ENCODE data around the gene TECTA.

DNA sequence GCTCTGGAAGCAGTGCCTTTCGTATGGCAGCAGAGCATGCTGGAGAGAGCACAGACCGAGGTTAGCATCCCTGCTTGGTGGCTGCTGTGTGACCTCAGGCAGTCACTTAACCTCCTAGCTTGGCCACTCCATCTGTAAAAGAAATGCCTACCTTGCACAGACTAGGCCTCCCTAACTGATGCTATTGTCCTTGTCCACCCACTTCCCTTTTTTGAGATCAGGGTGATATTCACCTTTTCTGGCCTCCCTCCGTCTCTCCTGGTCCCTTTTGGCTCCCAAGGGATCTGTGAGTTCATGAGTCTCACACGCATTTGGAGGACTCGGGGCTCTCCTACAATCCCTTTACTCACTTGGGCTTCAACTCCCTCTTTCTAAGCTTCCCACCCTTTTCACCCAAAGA is 37.2 kb downstream of the TECTA start:
- TF ChIP-seq, protein P1, sequence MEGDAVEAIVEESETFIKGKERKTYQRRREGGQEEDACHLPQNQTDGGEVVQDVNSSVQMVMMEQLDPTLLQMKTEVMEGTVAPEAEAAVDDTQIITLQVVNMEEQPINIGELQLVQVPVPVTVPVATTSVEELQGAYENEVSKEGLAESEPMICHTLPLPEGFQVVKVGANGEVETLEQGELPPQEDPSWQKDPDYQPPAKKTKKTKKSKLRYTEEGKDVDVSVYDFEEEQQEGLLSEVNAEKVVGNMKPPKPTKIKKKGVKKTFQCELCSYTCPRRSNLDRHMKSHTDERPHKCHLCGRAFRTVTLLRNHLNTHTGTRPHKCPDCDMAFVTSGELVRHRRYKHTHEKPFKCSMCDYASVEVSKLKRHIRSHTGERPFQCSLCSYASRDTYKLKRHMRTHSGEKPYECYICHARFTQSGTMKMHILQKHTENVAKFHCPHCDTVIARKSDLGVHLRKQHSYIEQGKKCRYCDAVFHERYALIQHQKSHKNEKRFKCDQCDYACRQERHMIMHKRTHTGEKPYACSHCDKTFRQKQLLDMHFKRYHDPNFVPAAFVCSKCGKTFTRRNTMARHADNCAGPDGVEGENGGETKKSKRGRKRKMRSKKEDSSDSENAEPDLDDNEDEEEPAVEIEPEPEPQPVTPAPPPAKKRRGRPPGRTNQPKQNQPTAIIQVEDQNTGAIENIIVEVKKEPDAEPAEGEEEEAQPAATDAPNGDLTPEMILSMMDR (IDR thresholded peaks at IDR 0.05) = no peak
- TF ChIP-seq POLR2AphosphoS5 (IDR thresholded peaks at IDR 0.05; ENCODE audit: low read depth, low read length) (no peak), SIN3A (IDR thresholded peaks at IDR 0.05; ENCODE audit: borderline replicate concordance, insufficient read depth, low read depth, low read length) (no peak)
- TF ChIP-seq, protein P2, sequence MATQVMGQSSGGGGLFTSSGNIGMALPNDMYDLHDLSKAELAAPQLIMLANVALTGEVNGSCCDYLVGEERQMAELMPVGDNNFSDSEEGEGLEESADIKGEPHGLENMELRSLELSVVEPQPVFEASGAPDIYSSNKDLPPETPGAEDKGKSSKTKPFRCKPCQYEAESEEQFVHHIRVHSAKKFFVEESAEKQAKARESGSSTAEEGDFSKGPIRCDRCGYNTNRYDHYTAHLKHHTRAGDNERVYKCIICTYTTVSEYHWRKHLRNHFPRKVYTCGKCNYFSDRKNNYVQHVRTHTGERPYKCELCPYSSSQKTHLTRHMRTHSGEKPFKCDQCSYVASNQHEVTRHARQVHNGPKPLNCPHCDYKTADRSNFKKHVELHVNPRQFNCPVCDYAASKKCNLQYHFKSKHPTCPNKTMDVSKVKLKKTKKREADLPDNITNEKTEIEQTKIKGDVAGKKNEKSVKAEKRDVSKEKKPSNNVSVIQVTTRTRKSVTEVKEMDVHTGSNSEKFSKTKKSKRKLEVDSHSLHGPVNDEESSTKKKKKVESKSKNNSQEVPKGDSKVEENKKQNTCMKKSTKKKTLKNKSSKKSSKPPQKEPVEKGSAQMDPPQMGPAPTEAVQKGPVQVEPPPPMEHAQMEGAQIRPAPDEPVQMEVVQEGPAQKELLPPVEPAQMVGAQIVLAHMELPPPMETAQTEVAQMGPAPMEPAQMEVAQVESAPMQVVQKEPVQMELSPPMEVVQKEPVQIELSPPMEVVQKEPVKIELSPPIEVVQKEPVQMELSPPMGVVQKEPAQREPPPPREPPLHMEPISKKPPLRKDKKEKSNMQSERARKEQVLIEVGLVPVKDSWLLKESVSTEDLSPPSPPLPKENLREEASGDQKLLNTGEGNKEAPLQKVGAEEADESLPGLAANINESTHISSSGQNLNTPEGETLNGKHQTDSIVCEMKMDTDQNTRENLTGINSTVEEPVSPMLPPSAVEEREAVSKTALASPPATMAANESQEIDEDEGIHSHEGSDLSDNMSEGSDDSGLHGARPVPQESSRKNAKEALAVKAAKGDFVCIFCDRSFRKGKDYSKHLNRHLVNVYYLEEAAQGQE (IDR thresholded peaks at IDR 0.05; ENCODE audit: insufficient read depth in 1 of 2, low read depth in 2 of 2, low read length in 1 of 2) = no peak
